Measurements from ENCODE around the gene PTPRN2. TPM values are rescaled to one million over a fixed set of nuclear protein-coding genes. Genes with fewer than 3 reads are reported as not detected.

Gene PTPRN2
- polyA plus RNA-seq, 1 experiment = 0.02 TPM

DNA sequence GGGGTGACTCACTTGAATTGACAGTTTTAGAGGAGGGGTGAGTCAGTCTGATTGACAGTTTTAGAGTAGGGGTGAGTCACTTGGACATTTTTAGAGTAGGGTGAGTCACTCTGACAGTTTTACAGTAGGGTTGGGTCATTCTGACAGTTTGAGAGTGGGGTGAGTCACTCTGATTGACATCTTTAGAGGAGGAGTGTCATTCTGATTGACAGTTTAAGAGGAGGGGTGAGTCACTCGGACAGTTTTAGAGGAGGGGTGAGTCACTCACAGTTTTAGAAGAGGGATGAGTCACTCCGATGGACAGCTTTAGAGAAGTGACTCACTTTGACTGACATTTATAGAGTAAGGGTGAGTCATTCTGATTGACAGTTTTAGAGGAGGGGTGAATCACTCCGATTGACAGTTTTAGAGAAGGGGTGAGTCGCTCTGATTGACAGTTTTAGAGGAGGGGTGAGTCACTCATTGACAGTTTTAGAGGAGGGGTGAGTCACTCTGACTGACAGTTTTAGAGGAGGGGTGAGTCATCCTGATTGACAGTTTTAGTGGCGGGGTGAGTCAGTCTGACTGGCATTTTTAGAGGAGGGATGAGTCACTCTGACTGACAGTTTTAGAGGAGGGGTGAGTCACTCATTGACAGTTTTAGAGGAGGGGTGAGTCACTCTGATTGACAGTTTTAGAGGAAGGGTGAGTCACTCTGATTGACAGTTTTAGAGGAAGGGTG lies 655.0 kb downstream of the PTPRN2 start:
- Histone ChIP-seq H3K4me3 (ENCODE audit: low read depth, low read length) (no peak overlapping the region), H3K27me3 (ENCODE audit: control insufficient read depth, insufficient read depth, low read length) (no peaks in the 10 kb centered on the region), H3K9me3 (ENCODE audit: control insufficient read depth, insufficient read depth, low read length) (peaks cover 85% of the 10 kb centered on the region), H3K27ac (ENCODE audit: low read depth, low read length) (no peak overlapping the region)
- CTCF ChIA-PET = no interaction called here
- POLR2A ChIA-PET = no interaction called here
- no peak for DNase-seq (ENCODE audit: low read depth, low spot score)
- TF ChIP-seq, protein P1, sequence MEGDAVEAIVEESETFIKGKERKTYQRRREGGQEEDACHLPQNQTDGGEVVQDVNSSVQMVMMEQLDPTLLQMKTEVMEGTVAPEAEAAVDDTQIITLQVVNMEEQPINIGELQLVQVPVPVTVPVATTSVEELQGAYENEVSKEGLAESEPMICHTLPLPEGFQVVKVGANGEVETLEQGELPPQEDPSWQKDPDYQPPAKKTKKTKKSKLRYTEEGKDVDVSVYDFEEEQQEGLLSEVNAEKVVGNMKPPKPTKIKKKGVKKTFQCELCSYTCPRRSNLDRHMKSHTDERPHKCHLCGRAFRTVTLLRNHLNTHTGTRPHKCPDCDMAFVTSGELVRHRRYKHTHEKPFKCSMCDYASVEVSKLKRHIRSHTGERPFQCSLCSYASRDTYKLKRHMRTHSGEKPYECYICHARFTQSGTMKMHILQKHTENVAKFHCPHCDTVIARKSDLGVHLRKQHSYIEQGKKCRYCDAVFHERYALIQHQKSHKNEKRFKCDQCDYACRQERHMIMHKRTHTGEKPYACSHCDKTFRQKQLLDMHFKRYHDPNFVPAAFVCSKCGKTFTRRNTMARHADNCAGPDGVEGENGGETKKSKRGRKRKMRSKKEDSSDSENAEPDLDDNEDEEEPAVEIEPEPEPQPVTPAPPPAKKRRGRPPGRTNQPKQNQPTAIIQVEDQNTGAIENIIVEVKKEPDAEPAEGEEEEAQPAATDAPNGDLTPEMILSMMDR (IDR thresholded peaks at IDR 0.05; ENCODE audit: low read depth, low read length) = no peak

GRCh38 chr7:157930926-157931466 lies 656.6 kb downstream of the PTPRN2 start:
- POLR2A ChIA-PET = no interaction called here
- Histone ChIP-seq H3K4me3 (ENCODE audit: low read depth, low read length) (no peak overlapping the region), H3K9me3 (ENCODE audit: control insufficient read depth, insufficient read depth, low read length) (peaks cover 78% of the 10 kb centered on the region), H3K27me3 (ENCODE audit: control insufficient read depth, insufficient read depth, low read length) (no peaks in the 10 kb centered on the region), H3K27ac (ENCODE audit: low read depth, low read length) (no peak overlapping the region)
- DNase-seq (ENCODE audit: low read depth, low spot score) = no peak
- CTCF ChIA-PET = no interaction called here
- TF ChIP-seq, protein P1 (IDR thresholded peaks at IDR 0.05; ENCODE audit: low read depth, low read length) = no peak

DNA sequence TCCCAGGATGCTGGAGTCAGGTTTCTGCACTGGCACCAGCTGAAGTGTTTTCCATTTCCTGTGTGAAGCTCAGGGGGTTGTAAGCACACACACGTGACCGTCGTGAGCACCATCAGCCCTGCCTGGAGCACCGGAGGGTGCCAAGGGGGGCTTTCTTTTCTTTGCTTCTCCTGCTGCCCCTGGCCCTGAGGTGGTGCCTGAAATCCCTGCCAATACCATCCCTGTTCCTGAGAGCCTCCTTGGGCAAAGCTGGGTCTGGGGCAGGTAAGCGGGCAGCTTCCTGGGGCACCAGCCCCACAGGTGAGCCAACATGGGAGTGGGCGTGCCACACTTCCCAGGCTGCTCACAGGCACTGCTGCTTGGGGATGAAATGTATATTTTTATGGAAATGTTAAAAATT lies 657.2 kb downstream of the PTPRN2 start:
- no peak for DNase-seq (ENCODE audit: low read depth, low spot score)
- no peaks in the 10 kb centered on the region for H3K27me3 ChIP-seq (ENCODE audit: control insufficient read depth, insufficient read depth, low read length)
- peaks cover 75% of the 10 kb centered on the region for H3K9me3 ChIP-seq (ENCODE audit: control insufficient read depth, insufficient read depth, low read length)
- no peak overlapping the region for H3K4me3 ChIP-seq (ENCODE audit: low read depth, low read length)
- ChIA-PET POLR2A (no interaction called here), CTCF (no interaction called here)
- H3K27ac ChIP-seq (ENCODE audit: low read depth, low read length) = no peak overlapping the region
- TF ChIP-seq, protein P1 (IDR thresholded peaks at IDR 0.05; ENCODE audit: low read depth, low read length) = no peak

GRCh38 chr7:157929671-157930070 lies 658.0 kb downstream of the PTPRN2 start:
- ChIA-PET CTCF (no interaction called here), POLR2A (no interaction called here)
- DNase-seq (ENCODE audit: low read depth, low spot score) = no peak
- H3K4me3 ChIP-seq (ENCODE audit: low read depth, low read length) = no peak overlapping the region
- TF ChIP-seq, protein P1 (IDR thresholded peaks at IDR 0.05; ENCODE audit: low read depth, low read length) = no peak
- H3K27me3 ChIP-seq (ENCODE audit: control insufficient read depth, insufficient read depth, low read length) = no peaks in the 10 kb centered on the region
- peaks cover 72% of the 10 kb centered on the region for H3K9me3 ChIP-seq (ENCODE audit: control insufficient read depth, insufficient read depth, low read length)
- no peak overlapping the region for H3K27ac ChIP-seq (ENCODE audit: low read depth, low read length)

GRCh38 chr7:157928808-157929425 lies 658.7 kb downstream of the PTPRN2 start:
- Histone ChIP-seq H3K9me3 (ENCODE audit: control insufficient read depth, insufficient read depth, low read length) (peaks cover 73% of the 10 kb centered on the region), H3K27me3 (ENCODE audit: control insufficient read depth, insufficient read depth, low read length) (no peaks in the 10 kb centered on the region), H3K27ac (ENCODE audit: low read depth, low read length) (no peak overlapping the region), H3K4me3 (ENCODE audit: low read depth, low read length) (no peak overlapping the region)
- TF ChIP-seq, protein P1 (IDR thresholded peaks at IDR 0.05; ENCODE audit: low read depth, low read length) = no peak
- ChIA-PET POLR2A (no interaction called here), CTCF (no interaction called here)
- DNase-seq (ENCODE audit: low read depth, low spot score) = no peak
